ENCODE measurements around the gene C12orf76. TPM values are rescaled to one million over a fixed set of nuclear protein-coding genes. Genes with fewer than 3 reads are reported as not detected.

C12orf76 gene
- total and polyA plus RNA-seq, 10 of the 15 experiments (the other 5 are each of a cell fraction or from before 2014, with no cell fraction given), result 3.6 to 20.4 (median 10.7) TPM

DNA sequence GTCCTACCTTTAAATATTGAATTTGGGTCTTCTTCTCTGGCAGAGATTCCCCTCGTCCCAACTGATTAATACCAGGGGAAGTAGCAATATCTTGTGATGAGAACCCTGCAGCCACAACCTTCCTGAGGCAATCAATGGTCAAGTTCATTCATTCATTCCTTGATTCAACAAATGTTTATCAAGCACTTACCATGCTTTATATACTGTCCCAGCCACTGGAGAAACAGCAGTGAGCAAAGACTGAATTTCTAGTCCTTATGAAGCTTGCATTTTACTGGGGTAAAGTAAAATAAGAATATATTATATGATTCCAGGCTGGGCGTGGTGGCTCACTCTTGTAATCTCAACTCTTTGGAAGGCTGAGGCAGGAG, 51.9 kb downstream of the C12orf76 start (continued):
- 0 out of 2 replicates have a peak, but pooled peaks have one; percentile 4 for TF ChIP-seq HDGF (IDR thresholded peaks at IDR 0.05)
- TF ChIP-seq, protein P1, sequence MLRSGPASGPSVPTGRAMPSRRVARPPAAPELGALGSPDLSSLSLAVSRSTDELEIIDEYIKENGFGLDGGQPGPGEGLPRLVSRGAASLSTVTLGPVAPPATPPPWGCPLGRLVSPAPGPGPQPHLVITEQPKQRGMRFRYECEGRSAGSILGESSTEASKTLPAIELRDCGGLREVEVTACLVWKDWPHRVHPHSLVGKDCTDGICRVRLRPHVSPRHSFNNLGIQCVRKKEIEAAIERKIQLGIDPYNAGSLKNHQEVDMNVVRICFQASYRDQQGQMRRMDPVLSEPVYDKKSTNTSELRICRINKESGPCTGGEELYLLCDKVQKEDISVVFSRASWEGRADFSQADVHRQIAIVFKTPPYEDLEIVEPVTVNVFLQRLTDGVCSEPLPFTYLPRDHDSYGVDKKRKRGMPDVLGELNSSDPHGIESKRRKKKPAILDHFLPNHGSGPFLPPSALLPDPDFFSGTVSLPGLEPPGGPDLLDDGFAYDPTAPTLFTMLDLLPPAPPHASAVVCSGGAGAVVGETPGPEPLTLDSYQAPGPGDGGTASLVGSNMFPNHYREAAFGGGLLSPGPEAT (IDR thresholded peaks at IDR 0.05; ENCODE audit: low read depth), result 0 out of 2 replicates have a peak, but pooled peaks have one; percentile 20

DNA sequence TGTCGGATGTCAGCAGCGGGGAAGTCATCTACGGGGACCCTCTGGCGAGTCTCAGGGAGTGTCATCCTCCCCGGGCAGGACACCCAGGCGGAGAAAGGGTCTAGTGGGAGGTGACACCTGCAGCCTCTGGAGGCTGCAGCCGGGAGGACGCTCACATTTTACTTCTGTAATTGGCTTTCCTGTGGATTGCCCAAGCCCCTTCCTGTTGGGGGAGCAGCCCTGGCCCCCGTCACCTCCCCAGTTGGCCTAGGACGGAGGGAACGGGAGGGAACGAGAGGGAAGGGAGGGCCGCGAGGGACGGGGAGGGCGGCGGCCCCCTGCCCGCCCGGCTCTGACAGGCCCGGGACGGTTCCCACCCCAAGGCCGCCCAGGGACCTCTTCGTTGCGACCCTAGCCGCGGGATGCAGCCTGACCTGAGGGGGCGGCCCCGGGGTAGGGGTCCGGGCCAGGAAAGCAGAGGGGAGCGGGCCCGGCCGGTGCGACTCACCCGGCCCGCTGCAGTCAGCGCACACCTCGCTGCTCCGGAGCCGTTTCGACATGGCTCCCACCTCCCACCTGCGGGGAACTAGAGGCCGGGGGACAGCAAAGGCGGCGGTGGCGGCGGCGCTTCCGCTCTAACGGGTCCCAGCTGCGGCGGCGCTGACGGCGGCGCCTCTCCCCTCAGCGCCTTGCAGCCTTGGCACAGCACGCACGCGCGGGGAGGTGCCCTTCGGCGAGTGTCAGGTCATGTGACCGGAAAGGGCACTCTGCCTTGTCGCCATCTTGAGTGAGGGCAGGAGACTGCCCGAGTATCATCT, 52.4 kb downstream of the C12orf76 start, which contains the start of gene GIT2:
Gene GIT2 (minus strand): TSS at position 683 of the 797 bp plus-strand sequence. CDS start 144 bp downstream, at position 539.
- H3K9ac ChIP-seq (ENCODE audit: control insufficient read depth, insufficient read depth, low read length), result peak within 1 kb of the TSS; percentile 89
- peak within 1 kb of the TSS; percentile 87 for H3K27ac ChIP-seq (ENCODE audit: control insufficient read depth, insufficient read depth)
- no TSS peak for BruUV-seq (replicated peaks)
- H4K20me1 ChIP-seq (ENCODE audit: control insufficient read depth, insufficient read depth), result no peaks in the 10 kb centered on the region
- peak; percentile 84 for ATAC-seq
- H3K4me2 ChIP-seq (ENCODE audit: control insufficient read depth, insufficient read depth), result peak within 1 kb of the TSS; percentile 99
- H3K4me1 ChIP-seq (ENCODE audit: control insufficient read depth, insufficient read depth, low read length), result peaks cover 5% of the 10 kb centered on the region; the same call in 1 of the 2 replicates
- ChIA-PET RAD21 (ENCODE audit: unreplicated experiment) (interaction anchor here (2.6 to 3.5 kb wide), 2 partner anchors 16 to 29 kb away, joined by 11 to 12 read pairs; no protein-coding TSS in a partner anchor), CTCF (interaction anchor here (1.0 to 1.4 kb wide), 3 partner anchors 8 to 98 kb away, joined by 3 read pairs; no protein-coding TSS in a partner anchor), POLR2A (interaction anchor here (0.6 to 4.6 kb wide), 5 partner anchors 8 to 55 kb away, joined by 4 to 40 read pairs (median 10); no protein-coding TSS in a partner anchor), SMC1A (ENCODE audit: uncharacterized antibody, unreplicated experiment) (interaction anchor here (0.9 to 3.7 kb wide), 6 partner anchors 9 to 107 kb away, joined by 3 to 32 read pairs (median 4); no protein-coding TSS in a partner anchor)
- no peaks in the 10 kb centered on the region for H3K27me3 ChIP-seq (replicated peaks in 1 of 2; ENCODE audit: control insufficient read depth in 2 of 2, insufficient read depth in 2 of 2, low read length in 1 of 2)
- peak within 1 kb of the TSS; percentile 97 for H2AFZ ChIP-seq (ENCODE audit: control insufficient read depth, low read depth, low read length)
- in situ Hi-C loops (cut with MboI), result no loop called here
- peak within 1 kb of the TSS; percentile 86 for H3K4me3 ChIP-seq
- H3K9me3 ChIP-seq (replicated peaks; ENCODE audit: control insufficient read depth, insufficient read depth, low read length), result no peaks in the 10 kb centered on the region
- H3K79me2 ChIP-seq (ENCODE audit: control insufficient read depth, insufficient read depth, low read length), result peaks cover 63% of the 10 kb centered on the region
- WGBS (ENCODE audit: insufficient coverage, insufficient replicate concordance, low lambda C conversion rate, missing lambda C conversion rate), result under 1% methylated on average over 65 of the region's 65 CpGs
- intact Hi-C loops (cut with micrococcal nuclease; ENCODE audit: unreplicated experiment), result loop anchor here (2.0 kb wide), 1 partner anchor 53 kb away; the partner anchor contains the start of gene C12orf76
- peaks cover 0 to 6% of the 10 kb centered on the region in 2 experiments; a peak in 1 of 4 replicates for H3K36me3 ChIP-seq (ENCODE audit: control insufficient read depth in 2 of 2, insufficient read depth in 2 of 2, low read length in 1 of 2)
- peak; percentile 52 for FAIRE-seq
- DNase-seq (ENCODE audit: low read depth, low spot score), result peak; percentile 85
- TF ChIP-seq FOS (IDR thresholded peaks at IDR 0.05; ENCODE audit: borderline replicate concordance, extremely low read depth, insufficient read length) (no peak), RUNX3 (IDR thresholded peaks at IDR 0.05; ENCODE audit: low read length) (peak; percentile 51), HDGF (IDR thresholded peaks at IDR 0.05) (0 out of 2 replicates have a peak, but pooled peaks have one; percentile 12), MYB (IDR thresholded peaks at IDR 0.05; ENCODE audit: borderline replicate concordance, low read depth, low read length) (no peak), NFIC (IDR thresholded peaks at IDR 0.05; ENCODE audit: low read depth, low read length) (no peak), ZBED1 (IDR thresholded peaks at IDR 0.05; ENCODE audit: borderline replicate concordance) (no peak), MXI1 (IDR thresholded peaks at IDR 0.05; ENCODE audit: low read depth, low read length) (peak; percentile 43; the same call in 1 of the 2 replicates), GABPA (IDR thresholded peaks at IDR 0.05; ENCODE audit: low read depth) (no peak; the same call in none of the 2 replicates)
- TF ChIP-seq, protein P2, sequence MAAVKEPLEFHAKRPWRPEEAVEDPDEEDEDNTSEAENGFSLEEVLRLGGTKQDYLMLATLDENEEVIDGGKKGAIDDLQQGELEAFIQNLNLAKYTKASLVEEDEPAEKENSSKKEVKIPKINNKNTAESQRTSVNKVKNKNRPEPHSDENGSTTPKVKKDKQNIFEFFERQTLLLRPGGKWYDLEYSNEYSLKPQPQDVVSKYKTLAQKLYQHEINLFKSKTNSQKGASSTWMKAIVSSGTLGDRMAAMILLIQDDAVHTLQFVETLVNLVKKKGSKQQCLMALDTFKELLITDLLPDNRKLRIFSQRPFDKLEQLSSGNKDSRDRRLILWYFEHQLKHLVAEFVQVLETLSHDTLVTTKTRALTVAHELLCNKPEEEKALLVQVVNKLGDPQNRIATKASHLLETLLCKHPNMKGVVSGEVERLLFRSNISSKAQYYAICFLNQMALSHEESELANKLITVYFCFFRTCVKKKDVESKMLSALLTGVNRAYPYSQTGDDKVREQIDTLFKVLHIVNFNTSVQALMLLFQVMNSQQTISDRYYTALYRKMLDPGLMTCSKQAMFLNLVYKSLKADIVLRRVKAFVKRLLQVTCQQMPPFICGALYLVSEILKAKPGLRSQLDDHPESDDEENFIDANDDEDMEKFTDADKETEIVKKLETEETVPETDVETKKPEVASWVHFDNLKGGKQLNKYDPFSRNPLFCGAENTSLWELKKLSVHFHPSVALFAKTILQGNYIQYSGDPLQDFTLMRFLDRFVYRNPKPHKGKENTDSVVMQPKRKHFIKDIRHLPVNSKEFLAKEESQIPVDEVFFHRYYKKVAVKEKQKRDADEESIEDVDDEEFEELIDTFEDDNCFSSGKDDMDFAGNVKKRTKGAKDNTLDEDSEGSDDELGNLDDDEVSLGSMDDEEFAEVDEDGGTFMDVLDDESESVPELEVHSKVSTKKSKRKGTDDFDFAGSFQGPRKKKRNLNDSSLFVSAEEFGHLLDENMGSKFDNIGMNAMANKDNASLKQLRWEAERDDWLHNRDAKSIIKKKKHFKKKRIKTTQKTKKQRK (IDR thresholded peaks at IDR 0.05; ENCODE audit: low read depth, low read length), result no peak
- TF ChIP-seq, protein P3, sequence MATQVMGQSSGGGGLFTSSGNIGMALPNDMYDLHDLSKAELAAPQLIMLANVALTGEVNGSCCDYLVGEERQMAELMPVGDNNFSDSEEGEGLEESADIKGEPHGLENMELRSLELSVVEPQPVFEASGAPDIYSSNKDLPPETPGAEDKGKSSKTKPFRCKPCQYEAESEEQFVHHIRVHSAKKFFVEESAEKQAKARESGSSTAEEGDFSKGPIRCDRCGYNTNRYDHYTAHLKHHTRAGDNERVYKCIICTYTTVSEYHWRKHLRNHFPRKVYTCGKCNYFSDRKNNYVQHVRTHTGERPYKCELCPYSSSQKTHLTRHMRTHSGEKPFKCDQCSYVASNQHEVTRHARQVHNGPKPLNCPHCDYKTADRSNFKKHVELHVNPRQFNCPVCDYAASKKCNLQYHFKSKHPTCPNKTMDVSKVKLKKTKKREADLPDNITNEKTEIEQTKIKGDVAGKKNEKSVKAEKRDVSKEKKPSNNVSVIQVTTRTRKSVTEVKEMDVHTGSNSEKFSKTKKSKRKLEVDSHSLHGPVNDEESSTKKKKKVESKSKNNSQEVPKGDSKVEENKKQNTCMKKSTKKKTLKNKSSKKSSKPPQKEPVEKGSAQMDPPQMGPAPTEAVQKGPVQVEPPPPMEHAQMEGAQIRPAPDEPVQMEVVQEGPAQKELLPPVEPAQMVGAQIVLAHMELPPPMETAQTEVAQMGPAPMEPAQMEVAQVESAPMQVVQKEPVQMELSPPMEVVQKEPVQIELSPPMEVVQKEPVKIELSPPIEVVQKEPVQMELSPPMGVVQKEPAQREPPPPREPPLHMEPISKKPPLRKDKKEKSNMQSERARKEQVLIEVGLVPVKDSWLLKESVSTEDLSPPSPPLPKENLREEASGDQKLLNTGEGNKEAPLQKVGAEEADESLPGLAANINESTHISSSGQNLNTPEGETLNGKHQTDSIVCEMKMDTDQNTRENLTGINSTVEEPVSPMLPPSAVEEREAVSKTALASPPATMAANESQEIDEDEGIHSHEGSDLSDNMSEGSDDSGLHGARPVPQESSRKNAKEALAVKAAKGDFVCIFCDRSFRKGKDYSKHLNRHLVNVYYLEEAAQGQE (IDR thresholded peaks at IDR 0.05; ENCODE audit: low read depth, low read length), result 0 out of 2 replicates have a peak, but pooled peaks have one; percentile 37

All from GM12878 (cell line).